SU-DHL-6 (cell line): ENCODE measurements around the gene ITIH5.

Experiments used
- EZH2phosphoT487 ChIP-seq: fragments of 200-600 bp; sonication (generic), shearing (Covaris generic); conservative IDR thresholded peaks from 2 replicates; pipeline ENCODE4 v1.6.1; 2018; ENCODE audit warnings: mild to moderate bottlenecking, antibody characterized with exemption, low read length, moderate library complexity, mixed read lengths
- TF ChIP-seq, protein P1 (sequence below): fragments of 200-600 bp; sonication (generic); IDR thresholded peaks from one replicate; pipeline ENCODE4 v1.5.1; 2017; ENCODE audit warnings: antibody characterized with exemption, mild to moderate bottlenecking, low read length, moderate library complexity; ENCODE audit not compliant: insufficient read depth, poor library complexity, severe bottlenecking

DNA sequence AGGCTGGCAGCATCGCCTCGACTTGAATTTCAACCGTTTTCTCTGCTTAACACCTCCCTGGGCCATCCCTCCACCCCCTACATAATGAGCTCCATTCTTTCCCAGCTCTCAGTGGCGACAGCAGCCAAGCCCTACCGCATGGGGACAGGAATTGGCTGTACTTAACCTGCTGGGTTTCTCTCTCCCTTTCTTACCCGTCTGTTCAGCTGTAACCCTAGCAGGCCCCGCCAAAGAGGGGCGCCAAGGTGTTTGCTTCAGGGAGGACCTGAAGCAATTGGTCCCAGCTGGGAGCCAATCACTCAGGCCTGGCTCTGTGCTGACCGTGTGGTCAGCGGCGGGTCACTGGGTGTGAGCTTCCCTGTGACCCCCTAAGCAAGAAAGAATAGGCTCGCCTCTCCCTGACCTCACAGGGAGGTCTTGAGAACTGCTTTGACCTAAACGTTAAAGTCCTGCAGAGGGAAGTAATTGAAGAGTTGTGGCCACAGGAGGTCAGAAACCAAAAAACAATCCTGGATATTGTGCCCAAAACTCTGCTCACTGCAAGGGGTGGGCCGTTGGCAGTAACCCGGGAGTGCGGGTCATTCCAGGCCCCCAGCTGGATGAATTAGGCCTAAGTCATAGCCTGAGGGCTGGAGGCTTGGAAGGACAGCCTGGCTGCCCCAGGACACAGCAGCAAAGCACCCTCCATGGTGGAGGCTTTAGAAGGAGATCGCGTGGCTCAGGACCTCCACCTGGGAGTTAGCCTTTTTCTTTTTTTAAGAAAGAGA lies 114.6 kb downstream of the ITIH5 start:
- TF ChIP-seq, protein P1, sequence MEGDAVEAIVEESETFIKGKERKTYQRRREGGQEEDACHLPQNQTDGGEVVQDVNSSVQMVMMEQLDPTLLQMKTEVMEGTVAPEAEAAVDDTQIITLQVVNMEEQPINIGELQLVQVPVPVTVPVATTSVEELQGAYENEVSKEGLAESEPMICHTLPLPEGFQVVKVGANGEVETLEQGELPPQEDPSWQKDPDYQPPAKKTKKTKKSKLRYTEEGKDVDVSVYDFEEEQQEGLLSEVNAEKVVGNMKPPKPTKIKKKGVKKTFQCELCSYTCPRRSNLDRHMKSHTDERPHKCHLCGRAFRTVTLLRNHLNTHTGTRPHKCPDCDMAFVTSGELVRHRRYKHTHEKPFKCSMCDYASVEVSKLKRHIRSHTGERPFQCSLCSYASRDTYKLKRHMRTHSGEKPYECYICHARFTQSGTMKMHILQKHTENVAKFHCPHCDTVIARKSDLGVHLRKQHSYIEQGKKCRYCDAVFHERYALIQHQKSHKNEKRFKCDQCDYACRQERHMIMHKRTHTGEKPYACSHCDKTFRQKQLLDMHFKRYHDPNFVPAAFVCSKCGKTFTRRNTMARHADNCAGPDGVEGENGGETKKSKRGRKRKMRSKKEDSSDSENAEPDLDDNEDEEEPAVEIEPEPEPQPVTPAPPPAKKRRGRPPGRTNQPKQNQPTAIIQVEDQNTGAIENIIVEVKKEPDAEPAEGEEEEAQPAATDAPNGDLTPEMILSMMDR = no peak
- TF ChIP-seq EZH2phosphoT487 = no peak
